Measurements from ENCODE around the gene GNG12. TPM values are rescaled to one million over a fixed set of nuclear protein-coding genes. Genes with fewer than 3 reads are reported as not detected.

Gene GNG12
- polyA plus RNA-seq, 2 donors, result 21.8 to 38.8 TPM

DNA sequence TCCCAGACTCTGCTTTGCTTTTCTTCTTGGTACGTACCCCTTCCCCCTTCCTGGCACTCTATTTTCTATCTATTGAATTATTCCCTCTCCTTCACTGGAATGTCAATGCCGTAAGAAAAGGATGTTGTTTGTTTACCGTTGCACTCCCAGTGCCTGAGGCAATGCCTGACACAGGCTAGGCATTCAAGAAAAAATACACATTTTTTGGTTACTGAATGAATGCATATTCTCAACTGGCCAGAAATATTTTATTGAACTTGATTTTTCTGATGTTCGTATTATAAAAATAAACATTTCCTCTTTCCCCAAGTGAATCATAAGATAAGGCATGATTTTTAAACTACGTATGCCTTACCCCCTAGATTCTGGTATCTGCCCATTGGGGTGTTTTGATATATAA is 41.2 kb downstream of the GNG12 start:
- Histone ChIP-seq H3K36me3 (ENCODE audit: control insufficient read depth in 2 of 2, insufficient read depth in 2 of 2, low read length in 1 of 2) (peaks cover 0 to 3% of the 10 kb centered on the region in 2 donors), H3K9me3 (ENCODE audit: control insufficient read depth in 2 of 2, insufficient read depth in 1 of 2, low read depth in 1 of 2, low read length in 1 of 2) (peaks cover 0 to 4% of the 10 kb centered on the region in 2 donors), H3K27ac (ENCODE audit: low read depth in 2 of 2, low read length in 1 of 2) (no peak overlapping the region), H3K4me1 (ENCODE audit: control insufficient read depth in 2 of 2, insufficient read depth in 2 of 2, low read length in 1 of 2) (peaks cover 0 to 7% of the 10 kb centered on the region in 2 donors), H3K27me3 (ENCODE audit: control insufficient read depth in 1 of 2, insufficient read depth in 2 of 2, low read length in 2 of 2) (no peaks in the 10 kb centered on the region), H3K4me3 (ENCODE audit: low read depth in 1 of 2, low read length in 2 of 2) (no peak overlapping the region)
- 49 to 68% methylated on average over 5 of the region's 5 CpGs for WGBS, 2 donors

GRCh38 chr1:67791686-67792085 is 41.6 kb downstream of the GNG12 start:
- Histone ChIP-seq H3K27me3 (ENCODE audit: control insufficient read depth in 1 of 2, insufficient read depth in 2 of 2, low read length in 2 of 2) (no peaks in the 10 kb centered on the region), H3K36me3 (ENCODE audit: control insufficient read depth in 2 of 2, insufficient read depth in 2 of 2, low read length in 1 of 2) (peaks cover 0 to 3% of the 10 kb centered on the region in 2 donors), H3K27ac (ENCODE audit: low read depth in 2 of 2, low read length in 1 of 2) (no peak overlapping the region), H3K9me3 (ENCODE audit: control insufficient read depth in 2 of 2, insufficient read depth in 1 of 2, low read depth in 1 of 2, low read length in 1 of 2) (peaks cover 0 to under 1% of the 10 kb centered on the region in 2 donors), H3K4me3 (ENCODE audit: low read depth in 1 of 2, low read length in 2 of 2) (no peak overlapping the region), H3K4me1 (ENCODE audit: control insufficient read depth in 2 of 2, insufficient read depth in 2 of 2, low read length in 1 of 2) (peaks cover 0 to 7% of the 10 kb centered on the region in 2 donors)
- 69 to 74% methylated on average over 3 of the region's 3 CpGs for WGBS, 2 donors

- Histone ChIP-seq H3K27me3 (ENCODE audit: control insufficient read depth in 1 of 2, insufficient read depth in 2 of 2, low read length in 2 of 2) (no peaks in the 10 kb centered on the region), H3K9me3 (ENCODE audit: control insufficient read depth in 2 of 2, insufficient read depth in 1 of 2, low read depth in 1 of 2, low read length in 1 of 2) (no peaks in the 10 kb centered on the region), H3K4me1 (ENCODE audit: control insufficient read depth in 2 of 2, insufficient read depth in 2 of 2, low read length in 1 of 2) (peaks cover 0 to 7% of the 10 kb centered on the region in 2 donors), H3K4me3 (ENCODE audit: low read depth in 1 of 2, low read length in 2 of 2) (no peak overlapping the region), H3K36me3 (ENCODE audit: control insufficient read depth in 2 of 2, insufficient read depth in 2 of 2, low read length in 1 of 2) (peaks cover 0 to 3% of the 10 kb centered on the region in 2 donors), H3K27ac (ENCODE audit: low read depth in 2 of 2, low read length in 1 of 2) (peak overlapping the region in 1 of 2 donors; percentile 25)
- WGBS, 2 donors, result 18 to 34% methylated on average over 1 of the region's 1 CpG
Measured at GRCh38 chr1:67791261-67791660, 42.0 kb downstream of the GNG12 start.

- H3K9me3 ChIP-seq (ENCODE audit: control insufficient read depth in 2 of 2, insufficient read depth in 1 of 2, low read depth in 1 of 2, low read length in 1 of 2), result no peaks in the 10 kb centered on the region
- H3K4me1 ChIP-seq (ENCODE audit: control insufficient read depth in 2 of 2, insufficient read depth in 2 of 2, low read length in 1 of 2), result peaks cover 0 to 7% of the 10 kb centered on the region in 2 donors
- H3K27ac ChIP-seq (ENCODE audit: low read depth in 2 of 2, low read length in 1 of 2), result no peak overlapping the region
- no peaks in the 10 kb centered on the region for H3K36me3 ChIP-seq (ENCODE audit: control insufficient read depth in 2 of 2, insufficient read depth in 2 of 2, low read length in 1 of 2)
- 74 to 79% methylated on average over 7 of the region's 7 CpGs for WGBS, 2 donors
- no peaks in the 10 kb centered on the region for H3K27me3 ChIP-seq (ENCODE audit: control insufficient read depth in 1 of 2, insufficient read depth in 2 of 2, low read length in 2 of 2)
- no peak overlapping the region for H3K4me3 ChIP-seq (ENCODE audit: low read depth in 1 of 2, low read length in 2 of 2)
Measured at GRCh38 chr1:67790201-67790692, 43.0 kb downstream of the GNG12 start.

- no peaks in the 10 kb centered on the region for H3K27me3 ChIP-seq (ENCODE audit: control insufficient read depth in 1 of 2, insufficient read depth in 2 of 2, low read length in 2 of 2)
- no peaks in the 10 kb centered on the region for H3K36me3 ChIP-seq (ENCODE audit: control insufficient read depth in 2 of 2, insufficient read depth in 2 of 2, low read length in 1 of 2)
- H3K27ac ChIP-seq (ENCODE audit: low read depth in 2 of 2, low read length in 1 of 2), result peak overlapping the region in 1 of 2 donors; percentile 15
- H3K4me3 ChIP-seq (ENCODE audit: low read depth in 1 of 2, low read length in 2 of 2), result no peak overlapping the region
- 78 to 83% methylated on average over 6 of the region's 6 CpGs for WGBS, 2 donors
- peaks cover 0 to 5% of the 10 kb centered on the region in 2 donors for H3K4me1 ChIP-seq (ENCODE audit: control insufficient read depth in 2 of 2, insufficient read depth in 2 of 2, low read length in 1 of 2)
- H3K9me3 ChIP-seq (ENCODE audit: control insufficient read depth in 2 of 2, insufficient read depth in 1 of 2, low read depth in 1 of 2, low read length in 1 of 2), result no peaks in the 10 kb centered on the region
Measured at GRCh38 chr1:67789551-67789950, 43.7 kb downstream of the GNG12 start.

GRCh38 chr1:67788904-67789303 is 44.4 kb downstream of the GNG12 start:
- H3K9me3 ChIP-seq (ENCODE audit: control insufficient read depth in 2 of 2, insufficient read depth in 1 of 2, low read depth in 1 of 2, low read length in 1 of 2), result no peaks in the 10 kb centered on the region
- H3K4me3 ChIP-seq (ENCODE audit: low read depth in 1 of 2, low read length in 2 of 2), result no peak overlapping the region
- peaks cover 0 to 3% of the 10 kb centered on the region in 2 donors for H3K4me1 ChIP-seq (ENCODE audit: control insufficient read depth in 2 of 2, insufficient read depth in 2 of 2, low read length in 1 of 2)
- H3K27me3 ChIP-seq (ENCODE audit: control insufficient read depth in 1 of 2, insufficient read depth in 2 of 2, low read length in 2 of 2), result no peaks in the 10 kb centered on the region
- no peak overlapping the region for H3K27ac ChIP-seq (ENCODE audit: low read depth in 2 of 2, low read length in 1 of 2)
- WGBS, 2 donors, result 82 to 83% methylated on average over 7 of the region's 7 CpGs
- no peaks in the 10 kb centered on the region for H3K36me3 ChIP-seq (ENCODE audit: control insufficient read depth in 2 of 2, insufficient read depth in 2 of 2, low read length in 1 of 2)

DNA sequence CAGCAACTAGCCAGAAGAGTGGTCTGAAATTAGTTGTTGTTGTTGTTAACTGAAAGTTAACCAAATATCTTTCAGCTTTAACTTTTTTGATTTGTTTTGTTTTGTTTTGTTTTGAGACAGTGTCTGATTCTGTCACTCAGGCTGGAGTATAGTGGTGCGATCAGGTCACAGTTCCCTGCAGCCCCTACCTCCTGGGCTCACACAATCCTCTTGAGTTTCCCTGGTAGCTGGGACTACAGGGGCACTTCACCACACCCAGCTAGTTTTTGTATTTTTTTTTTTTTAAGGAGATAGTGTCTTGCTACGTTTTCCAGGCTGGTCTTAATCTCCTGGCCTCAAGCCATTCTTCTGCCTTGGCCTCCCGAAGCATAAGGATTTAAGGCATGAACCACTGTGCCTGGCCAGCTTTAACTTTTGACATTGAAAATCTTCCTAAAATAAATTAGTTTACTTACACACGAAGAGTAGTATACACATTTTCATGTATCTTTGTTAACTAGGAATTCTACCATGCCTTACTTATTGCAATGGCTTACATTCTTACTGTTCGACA is 45.0 kb downstream of the GNG12 start:
- H3K36me3 ChIP-seq (ENCODE audit: control insufficient read depth in 2 of 2, insufficient read depth in 2 of 2, low read length in 1 of 2), result no peaks in the 10 kb centered on the region
- H3K27ac ChIP-seq (ENCODE audit: low read depth in 2 of 2, low read length in 1 of 2), result no peak overlapping the region
- no peaks in the 10 kb centered on the region for H3K27me3 ChIP-seq (ENCODE audit: control insufficient read depth in 1 of 2, insufficient read depth in 2 of 2, low read length in 2 of 2)
- 49 to 52% methylated on average over 5 of the region's 5 CpGs for WGBS, 2 donors
- H3K4me1 ChIP-seq (ENCODE audit: control insufficient read depth in 2 of 2, insufficient read depth in 2 of 2, low read length in 1 of 2), result peaks cover 0 to 3% of the 10 kb centered on the region in 2 donors
- H3K9me3 ChIP-seq (ENCODE audit: control insufficient read depth in 2 of 2, insufficient read depth in 1 of 2, low read depth in 1 of 2, low read length in 1 of 2), result no peaks in the 10 kb centered on the region
- no peak overlapping the region for H3K4me3 ChIP-seq (ENCODE audit: low read depth in 1 of 2, low read length in 2 of 2)

- 91 to 95% methylated on average over 2 of the region's 2 CpGs for WGBS, 2 donors
- H3K27me3 ChIP-seq (ENCODE audit: control insufficient read depth in 1 of 2, insufficient read depth in 2 of 2, low read length in 2 of 2), result no peaks in the 10 kb centered on the region
- H3K9me3 ChIP-seq (ENCODE audit: control insufficient read depth in 2 of 2, insufficient read depth in 1 of 2, low read depth in 1 of 2, low read length in 1 of 2), result no peaks in the 10 kb centered on the region
- H3K4me3 ChIP-seq (ENCODE audit: low read depth in 1 of 2, low read length in 2 of 2), result no peak overlapping the region
- H3K27ac ChIP-seq (ENCODE audit: low read depth in 2 of 2, low read length in 1 of 2), result no peak overlapping the region
- no peaks in the 10 kb centered on the region for H3K36me3 ChIP-seq (ENCODE audit: control insufficient read depth in 2 of 2, insufficient read depth in 2 of 2, low read length in 1 of 2)
- peaks cover 0 to 3% of the 10 kb centered on the region in 2 donors for H3K4me1 ChIP-seq (ENCODE audit: control insufficient read depth in 2 of 2, insufficient read depth in 2 of 2, low read length in 1 of 2)
Measured at GRCh38 chr1:67787746-67788145, 45.5 kb downstream of the GNG12 start.

DNA sequence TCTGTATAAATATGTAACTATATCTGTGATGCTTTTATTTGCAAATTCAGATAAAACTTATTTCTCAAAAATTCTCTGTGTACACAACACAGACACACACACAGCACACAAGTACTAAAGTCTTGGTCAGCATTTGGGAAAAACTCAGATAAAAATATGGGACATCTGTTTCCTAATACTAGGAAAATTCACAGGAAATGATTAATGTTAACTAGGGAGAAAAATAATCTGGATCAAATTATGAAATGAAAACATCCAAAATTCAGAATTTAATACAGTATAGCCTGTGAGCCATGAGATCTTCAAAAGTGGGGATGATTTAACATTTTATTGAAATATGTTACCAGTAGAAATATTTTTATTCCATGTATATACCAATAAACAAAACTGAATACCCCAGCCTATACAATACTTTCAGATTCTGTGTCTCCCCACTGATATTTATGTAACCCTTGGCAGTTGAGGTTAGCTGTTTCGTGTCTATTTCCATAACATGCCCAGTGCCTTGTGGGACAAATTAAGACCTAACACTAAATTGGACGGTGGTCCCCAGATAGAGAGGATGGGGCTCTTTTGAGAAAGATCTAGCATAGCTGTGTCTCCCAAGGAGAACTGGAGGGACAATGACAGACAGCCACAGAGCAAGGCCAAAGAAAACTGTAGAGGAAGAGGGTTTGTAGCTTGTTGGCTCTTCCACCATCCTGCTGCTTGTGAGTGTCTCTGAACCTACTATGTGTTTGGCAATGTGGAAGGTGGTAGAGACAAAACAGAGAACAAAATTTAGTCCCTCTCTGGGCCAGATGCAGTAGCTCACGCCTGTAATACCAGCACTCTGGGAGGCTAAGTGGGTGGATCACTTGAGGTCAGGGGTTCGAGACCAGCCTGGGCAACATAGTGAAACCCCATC is 47.2 kb downstream of the GNG12 start:
- H3K4me3 ChIP-seq (ENCODE audit: low read depth in 1 of 2, low read length in 2 of 2), result no peak overlapping the region
- H3K4me1 ChIP-seq (ENCODE audit: control insufficient read depth in 2 of 2, insufficient read depth in 2 of 2, low read length in 1 of 2), result no peaks in the 10 kb centered on the region
- no peaks in the 10 kb centered on the region for H3K27me3 ChIP-seq (ENCODE audit: control insufficient read depth in 1 of 2, insufficient read depth in 2 of 2, low read length in 2 of 2)
- H3K9me3 ChIP-seq (ENCODE audit: control insufficient read depth in 2 of 2, insufficient read depth in 1 of 2, low read depth in 1 of 2, low read length in 1 of 2), result no peaks in the 10 kb centered on the region
- no peaks in the 10 kb centered on the region for H3K36me3 ChIP-seq (ENCODE audit: control insufficient read depth in 2 of 2, insufficient read depth in 2 of 2, low read length in 1 of 2)
- H3K27ac ChIP-seq (ENCODE audit: low read depth in 2 of 2, low read length in 1 of 2), result no peak overlapping the region
- WGBS, 2 donors, result 72 to 86% methylated on average over 4 of the region's 4 CpGs

Measured in esophagus (tissue), 2 donors.